ENCODE measurements around the gene CNGA1.
A peak's percentile ranks its signal among the peaks of the same experiment; 100 is the strongest.
"Not testable (repeated sequence)": the region's sequence is repeated elsewhere in the genome, so short reads cannot be mapped to it uniquely, and the experiment has no call there.

CNGA1 gene

GRCh38 chr4:48030470-48030869 is 14.0 kb upstream of the CNGA1 start:
- DNase-seq (ENCODE audit: low read depth): no peak

- no peak for DNase-seq (ENCODE audit: low read depth)
These were observed 12.2 kb upstream of the CNGA1 start for GRCh38 chr4:48028696-48029095.

GRCh38 chr4:48027653-48028052 is 11.2 kb upstream of the CNGA1 start:
- DNase-seq (ENCODE audit: low read depth): no peak

GRCh38 chr4:48025005-48025404 is 8.5 kb upstream of the CNGA1 start:
- peak; percentile 55 for DNase-seq (ENCODE audit: low read depth)

GRCh38 chr4:48024522-48024921 is 8.0 kb upstream of the CNGA1 start:
- no peak for DNase-seq (ENCODE audit: low read depth)

GRCh38 chr4:48022192-48022799 is 5.8 kb upstream of the CNGA1 start:
- DNase-seq (ENCODE audit: low read depth): no peak

GRCh38 chr4:48021100-48021499 is 4.6 kb upstream of the CNGA1 start:
- DNase-seq (ENCODE audit: low read depth): no peak

GRCh38 chr4:48018112-48018511 is 1.6 kb upstream of the CNGA1 start:
- no peak for DNase-seq (ENCODE audit: low read depth)

GRCh38 chr4:48017108-48017571 is 659 bp upstream of the CNGA1 start:
- peak; percentile 89 for DNase-seq (ENCODE audit: low read depth)

- no peak for DNase-seq (ENCODE audit: low read depth)
These were observed 803 bp downstream of the CNGA1 start for GRCh38 chr4:48015678-48016077.

GRCh38 chr4:48015216-48015615 is 1.3 kb downstream of the CNGA1 start:
- DNase-seq (ENCODE audit: low read depth): no peak

- no peak for DNase-seq (ENCODE audit: low read depth)
These were observed 3.7 kb downstream of the CNGA1 start for GRCh38 chr4:48012824-48013223.

GRCh38 chr4:48011722-48012121 is 4.8 kb downstream of the CNGA1 start:
- DNase-seq (ENCODE audit: low read depth): no peak

- DNase-seq (ENCODE audit: low read depth): not testable (repeated sequence)
These were observed 5.6 kb downstream of the CNGA1 start for GRCh38 chr4:48010906-48011305.

GRCh38 chr4:48008021-48008596 is 8.4 kb downstream of the CNGA1 start:
- DNase-seq (ENCODE audit: low read depth): peak; percentile 38

GRCh38 chr4:48005781-48006180 is 10.7 kb downstream of the CNGA1 start:
- no peak for DNase-seq (ENCODE audit: low read depth)

GRCh38 chr4:48003568-48003967 is 12.9 kb downstream of the CNGA1 start:
- DNase-seq (ENCODE audit: low read depth): peak; percentile 54

- no peak for DNase-seq (ENCODE audit: low read depth)
These were observed 14.2 kb downstream of the CNGA1 start for GRCh38 chr4:48002267-48002666.

GRCh38 chr4:47996021-47996420 is 20.5 kb downstream of the CNGA1 start:
- DNase-seq (ENCODE audit: low read depth): no peak

- DNase-seq (ENCODE audit: low read depth): not testable (repeated sequence)
These were observed 24.0 kb downstream of the CNGA1 start for GRCh38 chr4:47992475-47992874.

- no peak for DNase-seq (ENCODE audit: low read depth)
These were observed 26.3 kb downstream of the CNGA1 start for GRCh38 chr4:47990145-47990544.

GRCh38 chr4:47974566-47974965 is 41.9 kb downstream of the CNGA1 start:
- DNase-seq (ENCODE audit: low read depth): no peak

- DNase-seq (ENCODE audit: low read depth): no peak
These were observed 43.8 kb downstream of the CNGA1 start for GRCh38 chr4:47972721-47973120.

GRCh38 chr4:47972181-47972580 is 44.3 kb downstream of the CNGA1 start:
- no peak for DNase-seq (ENCODE audit: low read depth)

Measured in ELR (cell line).